GM20000 (cell line): ENCODE results near the gene PLEKHG5.

ENCODE experiments used
- DNase-seq: peaks from one replicate; pipeline ENCODE4 v3.0.0; 2012; ENCODE audit warnings: low spot score
- CTCF ChIP-seq: IDR thresholded peaks from 2 replicates; pipeline ENCODE4 v1.5.1; 2012; ENCODE audit warnings: mild to moderate bottlenecking, control low read depth; ENCODE audit errors: extremely low read depth, missing control alignments

Gene PLEKHG5

DNA sequence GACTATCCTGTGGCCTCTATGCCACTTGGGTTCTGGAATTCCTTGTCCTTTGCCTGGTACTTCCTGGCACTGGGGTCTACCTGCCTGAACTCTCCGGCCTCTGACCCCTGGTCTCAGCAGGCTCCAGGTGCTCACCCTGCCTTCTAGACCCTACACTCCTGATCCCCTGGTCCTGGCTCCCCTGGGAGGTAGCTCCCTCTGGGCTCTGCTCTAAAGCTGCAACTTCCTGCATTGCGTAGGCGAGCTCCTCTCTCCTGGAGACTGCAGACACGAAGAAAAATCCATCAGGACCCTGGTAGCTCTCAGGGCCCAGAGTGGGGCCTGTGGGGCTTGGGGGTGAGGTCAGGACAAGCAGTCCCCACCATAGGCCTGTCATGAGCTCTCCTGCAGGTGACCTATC is 7.8 kb upstream of the PLEKHG5 start:
- no peak for DNase-seq
- TF ChIP-seq CTCF: no peak

- no peak for TF ChIP-seq CTCF
- DNase-seq: no peak
Measured at GRCh38 chr1:6498576-6499111, 7.2 kb upstream of the PLEKHG5 start.

DNA sequence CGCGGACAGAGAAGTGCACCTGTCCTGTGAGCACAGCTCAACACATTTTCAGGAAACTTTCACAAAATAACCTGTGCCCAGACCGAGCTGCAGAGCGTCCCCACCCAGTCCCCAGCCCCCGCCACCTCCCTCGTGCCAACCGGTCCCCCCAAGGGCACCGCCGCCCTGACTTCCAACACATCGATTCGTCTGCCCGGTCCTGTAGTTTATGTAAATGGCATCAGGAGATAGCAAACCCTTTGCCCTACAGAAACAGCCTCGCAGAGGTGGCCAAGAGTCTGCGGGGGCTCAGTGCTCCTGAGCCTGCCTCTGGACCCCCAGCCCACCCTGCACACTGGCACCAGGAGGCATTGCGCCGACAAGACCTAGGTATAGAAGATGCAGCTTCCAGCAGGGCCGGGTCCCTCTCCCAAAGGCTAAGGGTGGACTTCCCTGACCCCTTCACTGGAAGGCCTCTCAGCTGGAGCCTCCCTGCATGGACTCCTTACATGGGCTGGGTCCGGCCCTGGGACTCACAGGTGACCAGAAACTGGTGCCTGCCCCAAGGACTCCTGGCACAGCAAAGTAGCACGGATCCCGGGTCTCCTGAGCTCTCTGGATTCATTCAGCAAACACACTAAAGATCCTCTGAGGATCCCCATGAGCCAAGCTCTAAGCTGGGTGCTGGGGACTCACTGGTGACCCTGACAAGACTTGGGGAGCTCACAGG is 6.6 kb upstream of the PLEKHG5 start:
- no peak for DNase-seq
- no peak for TF ChIP-seq CTCF

- DNase-seq: peak; percentile 73
- TF ChIP-seq CTCF: no peak
Measured at GRCh38 chr1:6497215-6497866, 5.9 kb upstream of the PLEKHG5 start.

GRCh38 chr1:6496890-6497214 is 5.4 kb upstream of the PLEKHG5 start:
- TF ChIP-seq CTCF: no peak
- DNase-seq: no peak

DNA sequence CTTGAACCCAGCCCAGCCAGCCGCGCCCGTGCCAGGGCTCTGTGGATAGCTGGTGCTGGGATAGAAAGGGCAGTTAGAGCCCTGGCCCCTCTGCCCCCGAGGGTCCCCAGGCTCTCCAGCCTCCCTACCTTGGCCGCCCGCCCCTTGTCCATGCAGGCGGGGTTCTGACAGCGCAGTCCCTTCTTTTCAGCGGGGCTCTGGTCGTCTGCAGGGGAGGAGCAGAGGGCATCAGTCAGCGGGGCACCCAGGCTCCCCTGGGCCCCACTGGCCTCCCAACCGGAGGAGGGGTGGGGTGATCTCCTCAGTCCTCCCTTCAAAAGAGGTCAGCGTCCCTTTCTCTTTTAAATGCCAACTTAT is 4.9 kb upstream of the PLEKHG5 start:
- no peak for DNase-seq
- no peak for TF ChIP-seq CTCF

DNA sequence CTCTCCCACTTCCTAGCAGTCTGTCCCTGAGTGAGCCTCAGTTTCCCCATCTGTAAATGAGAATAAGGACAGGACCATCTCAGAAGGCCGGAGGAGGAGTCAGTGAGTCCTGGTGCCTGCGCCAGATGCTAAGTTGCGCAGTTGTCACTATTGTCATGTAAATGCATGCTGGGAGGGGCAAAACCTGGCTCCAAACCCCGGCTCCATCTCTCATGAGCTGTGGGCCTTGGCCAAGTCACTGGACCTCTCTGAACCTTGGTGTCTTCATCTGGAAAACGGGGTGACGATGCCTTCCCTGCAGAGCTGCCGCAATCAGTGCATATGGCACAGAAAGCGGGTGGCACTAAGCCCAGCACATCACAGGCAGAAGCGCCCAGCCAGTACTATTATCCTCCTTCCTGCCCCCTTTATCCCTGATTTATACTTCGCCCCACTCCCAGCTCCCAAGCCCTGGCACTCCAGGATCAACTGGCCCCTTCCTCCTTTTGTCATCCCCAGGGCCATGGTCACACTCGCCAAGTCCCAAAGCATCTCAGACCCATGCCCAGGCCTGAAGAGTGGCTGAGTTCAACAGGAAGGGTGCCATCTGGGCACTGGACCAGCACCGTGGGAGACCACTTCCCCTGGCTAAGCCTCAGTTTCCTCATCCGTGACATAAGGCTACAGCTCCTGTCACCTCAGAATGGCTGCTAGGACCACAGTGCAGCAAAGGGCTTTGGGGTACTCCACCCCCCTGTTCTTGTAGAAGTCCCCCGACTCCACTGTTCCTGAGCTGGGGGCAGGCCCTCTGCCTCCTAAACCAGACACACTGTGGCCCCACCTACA is 4.3 kb upstream of the PLEKHG5 start:
- TF ChIP-seq CTCF: no peak
- DNase-seq: no peak
